ENCODE data around the gene MACROD1.

The MACROD1 gene

GRCh38 chr11:64008283-64008913 is 157.5 kb downstream of the MACROD1 start:
- TF ChIP-seq CTCF (IDR thresholded peaks at IDR 0.05; ENCODE audit: insufficient read depth, missing control alignments), result no peak
- no peak for FAIRE-seq
- no peak for DNase-seq (ENCODE audit: insufficient read length, low spot score)

DNA sequence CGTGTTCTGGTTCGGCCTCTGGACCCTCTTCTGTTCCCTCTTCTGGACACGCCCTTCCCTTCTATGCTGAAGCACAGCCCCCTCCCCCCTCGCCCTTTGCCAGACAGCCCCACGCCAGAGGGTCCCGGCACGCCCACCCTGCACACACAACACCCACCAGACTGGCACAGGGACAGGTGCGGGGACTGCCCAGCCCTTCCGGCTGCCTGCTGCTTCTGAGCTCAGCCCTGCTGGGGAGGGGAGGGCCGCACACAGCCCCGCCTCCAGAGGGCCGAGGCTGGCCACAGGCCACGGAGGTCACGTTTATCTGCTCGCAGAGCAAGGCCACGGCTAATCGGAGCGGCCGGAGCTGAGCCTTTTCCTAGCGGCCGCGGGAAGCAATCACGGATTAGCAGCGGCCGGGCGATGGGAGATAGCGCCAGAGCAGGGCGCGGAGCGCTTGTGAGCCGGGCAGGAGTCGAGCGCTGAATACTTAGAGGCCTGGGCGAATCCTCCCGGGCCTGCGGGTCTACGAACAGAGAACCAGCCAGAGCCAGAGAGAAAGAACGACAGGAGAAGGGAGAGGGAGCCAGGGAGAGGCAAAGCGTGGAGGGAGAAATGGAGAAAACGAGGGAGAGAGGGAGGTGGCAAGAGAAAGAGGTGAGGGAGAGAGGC is 158.2 kb downstream of the MACROD1 start:
- no peak for DNase-seq (ENCODE audit: insufficient read length, low spot score)
- no peak for TF ChIP-seq CTCF (IDR thresholded peaks at IDR 0.05; ENCODE audit: insufficient read depth, missing control alignments)
- FAIRE-seq, result no peak

- TF ChIP-seq CTCF (IDR thresholded peaks at IDR 0.05; ENCODE audit: insufficient read depth, missing control alignments), result no peak
- FAIRE-seq, result no peak
- no peak for DNase-seq (ENCODE audit: insufficient read length, low spot score)
Measured at GRCh38 chr11:64007160-64007628, 158.7 kb downstream of the MACROD1 start.

GRCh38 chr11:64006398-64006797 is 159.5 kb downstream of the MACROD1 start:
- FAIRE-seq, result no peak
- no peak for DNase-seq (ENCODE audit: insufficient read length, low spot score)
- TF ChIP-seq CTCF (IDR thresholded peaks at IDR 0.05; ENCODE audit: insufficient read depth, missing control alignments), result no peak

- no peak for FAIRE-seq
- TF ChIP-seq CTCF (IDR thresholded peaks at IDR 0.05; ENCODE audit: insufficient read depth, missing control alignments), result no peak
- DNase-seq (ENCODE audit: insufficient read length, low spot score), result no peak
Measured at GRCh38 chr11:64005691-64006090, 160.2 kb downstream of the MACROD1 start.

- FAIRE-seq, result no peak
Measured at GRCh38 chr11:64004590-64004984, 161.3 kb downstream of the MACROD1 start.

More at GRCh38 chr11:64004590-64004984, 161.3 kb downstream of the MACROD1 start:
- no peak for TF ChIP-seq CTCF (IDR thresholded peaks at IDR 0.05; ENCODE audit: insufficient read depth, missing control alignments)
- DNase-seq (ENCODE audit: insufficient read length, low spot score), result no peak
